ENCODE results near the gene RASSF8.
A peak's percentile ranks its signal among the peaks of the same experiment; 100 is the strongest.

RASSF8 gene

DNA sequence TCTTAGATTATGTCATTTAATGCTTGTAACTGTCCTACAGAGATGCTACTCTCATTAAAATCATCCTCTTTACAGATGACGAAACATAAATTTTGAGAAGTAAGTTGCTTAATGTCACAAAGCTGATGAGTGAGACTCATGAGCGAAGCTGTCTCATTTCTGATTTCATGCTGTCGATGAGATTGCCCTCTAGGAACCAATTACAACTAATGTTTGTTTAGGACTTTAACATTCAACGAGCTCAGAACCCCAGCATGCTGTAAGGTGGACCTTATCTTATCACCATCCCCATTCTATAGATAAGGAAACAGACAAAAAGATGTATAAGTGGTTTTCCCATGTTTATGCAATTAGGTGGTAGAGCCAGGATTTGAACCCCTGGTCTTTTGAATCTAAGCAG is 143.3 kb downstream of the RASSF8 start:
- no peak for TF ChIP-seq Cebpa-rat (IDR thresholded peaks at IDR 0.05)
- Histone ChIP-seq H3K36me3 (no peaks in the 10 kb centered on the region), H3K27ac (no peak overlapping the region), H3K4me2 (no peak overlapping the region), H4K20me1 (no peaks in the 10 kb centered on the region), H3K27me3 (no peaks in the 10 kb centered on the region), H3K4me3 (no peak overlapping the region), H3K4me1 (no peaks in the 10 kb centered on the region), H3K9ac (no peak overlapping the region), H3K9me3 (replicated peaks in 1 of 11) (no peaks in the 10 kb centered on the region)

DNA sequence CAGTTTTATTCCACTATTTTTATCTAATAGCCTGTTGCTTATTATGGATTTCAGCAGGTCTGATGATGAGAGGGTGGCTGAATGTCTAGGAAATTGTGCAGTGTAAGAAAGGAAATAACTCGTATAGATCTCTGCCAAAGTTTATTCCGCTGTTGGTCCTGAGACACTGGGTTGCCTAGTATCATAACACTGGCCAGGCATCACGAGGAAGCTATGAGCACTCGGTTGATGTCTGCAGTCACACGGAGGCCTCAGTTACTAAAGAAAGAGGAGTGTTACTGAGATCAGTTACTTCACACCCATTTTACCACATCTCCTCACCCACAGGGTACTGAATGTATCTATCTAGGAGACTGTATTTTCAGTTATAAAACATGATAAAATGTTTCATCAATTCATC is 144.5 kb downstream of the RASSF8 start:
- no peaks in the 10 kb centered on the region for H3K9me3 ChIP-seq (replicated peaks in 1 of 11)

DNA sequence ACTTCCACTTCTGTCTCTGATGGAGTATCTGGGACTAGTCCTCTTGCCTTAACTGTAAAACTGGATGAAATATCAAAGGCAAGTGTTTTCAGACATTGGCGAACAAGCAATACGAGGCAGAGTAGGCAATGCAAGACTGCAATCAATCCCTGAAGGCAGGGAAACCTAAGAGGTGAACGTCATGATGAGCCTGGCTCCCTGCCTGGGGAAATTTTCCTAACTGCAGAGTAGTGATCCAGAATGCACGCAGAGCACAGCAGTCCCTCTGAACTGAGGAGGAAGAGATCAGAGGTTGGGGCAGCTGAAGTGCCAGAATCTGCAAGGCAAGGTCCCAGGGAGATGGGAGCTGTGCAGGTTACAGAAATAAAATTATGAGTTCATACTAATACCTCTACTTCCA is 147.9 kb downstream of the RASSF8 start:
- Histone ChIP-seq H3K4me3 (no peak overlapping the region), H3K9ac (no peak overlapping the region), H4K20me1 (no peaks in the 10 kb centered on the region), H3K27me3 (no peaks in the 10 kb centered on the region), H3K4me2 (no peak overlapping the region), H3K9me3 (replicated peaks in 1 of 11) (no peaks in the 10 kb centered on the region), H3K36me3 (no peaks in the 10 kb centered on the region), H3K4me1 (no peaks in the 10 kb centered on the region), H3K27ac (no peak overlapping the region)
- no peak for TF ChIP-seq Cebpa-rat (IDR thresholded peaks at IDR 0.05)

More for the DNA sequence above, 144.5 kb downstream of the RASSF8 start:
- Histone ChIP-seq H3K9ac (no peak overlapping the region), H3K4me3 (no peak overlapping the region), H3K27ac (no peak overlapping the region), H3K36me3 (no peaks in the 10 kb centered on the region), H3K27me3 (no peaks in the 10 kb centered on the region), H4K20me1 (no peaks in the 10 kb centered on the region), H3K4me2 (no peak overlapping the region), H3K4me1 (no peaks in the 10 kb centered on the region)
- no peak for TF ChIP-seq Cebpa-rat (IDR thresholded peaks at IDR 0.05)

DNA sequence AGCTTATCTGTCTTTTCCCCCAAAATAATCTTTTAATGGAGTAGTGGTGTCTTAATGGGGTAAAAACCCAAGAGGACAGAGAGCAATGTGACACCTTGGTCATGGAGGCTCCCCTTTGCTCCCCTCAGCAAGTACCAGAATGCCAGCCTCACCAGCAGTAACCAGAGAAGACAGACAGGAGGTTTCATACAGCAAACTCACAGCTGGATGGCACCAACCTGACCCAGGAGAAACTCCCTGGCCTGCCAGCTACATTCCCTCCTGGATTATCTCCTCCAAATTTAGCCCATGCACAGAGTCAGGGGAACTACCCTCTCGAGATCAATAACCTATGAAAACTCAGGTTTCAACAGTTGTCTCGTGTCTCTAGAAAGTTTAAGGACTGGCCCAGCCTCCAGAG is 150.4 kb downstream of the RASSF8 start:
- peaks cover 0 to 17% (median 14%) of the 10 kb centered on the region in 11 experiments; a peak in 15 of 22 replicates for H3K27me3 ChIP-seq
- no peak overlapping the region for H3K4me3 ChIP-seq
- H3K9ac ChIP-seq = no peak overlapping the region
- H3K36me3 ChIP-seq = no peaks in the 10 kb centered on the region
- no peak overlapping the region for H3K4me2 ChIP-seq
- H3K4me1 ChIP-seq = peaks cover 7 to 11% (median 9%) of the 10 kb centered on the region in 10 experiments
- no peak overlapping the region for H3K27ac ChIP-seq
- no peaks in the 10 kb centered on the region for H3K9me3 ChIP-seq (replicated peaks in 1 of 11)
- H4K20me1 ChIP-seq = no peaks in the 10 kb centered on the region
- TF ChIP-seq Cebpa-rat (IDR thresholded peaks at IDR 0.05) = no peak

DNA sequence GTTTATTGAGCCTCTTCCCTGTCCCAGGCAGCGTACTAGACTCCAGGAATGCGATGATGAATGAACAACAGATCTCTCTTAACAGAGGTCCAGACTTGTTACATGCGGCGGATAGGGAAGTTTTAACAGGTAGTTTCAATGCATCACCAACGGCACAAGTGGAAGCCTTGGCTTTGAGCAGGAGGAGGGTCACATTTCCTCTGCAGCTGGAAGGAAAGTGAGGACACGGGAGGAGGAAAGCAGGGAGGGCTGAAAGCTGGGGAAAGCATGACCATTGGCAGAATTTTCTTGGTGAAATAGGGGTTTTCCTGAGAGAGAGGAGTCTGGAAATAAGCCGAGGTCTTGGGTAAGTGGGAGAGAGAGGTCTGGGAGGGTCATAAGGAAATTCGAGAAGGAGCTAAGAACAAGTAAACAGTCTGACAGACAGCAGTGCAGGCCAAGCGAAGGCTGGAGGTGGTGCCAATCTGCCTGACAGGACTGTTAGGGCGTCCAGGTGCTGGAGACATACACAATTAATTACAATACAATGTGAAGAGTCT is 150.9 kb downstream of the RASSF8 start:
- H3K4me2 ChIP-seq = no peak overlapping the region
- no peaks in the 10 kb centered on the region for H3K9me3 ChIP-seq (replicated peaks in 1 of 11)
- TF ChIP-seq Cebpa-rat (IDR thresholded peaks at IDR 0.05) = no peak
- no peaks in the 10 kb centered on the region for H3K36me3 ChIP-seq
- H3K4me1 ChIP-seq = peaks cover 8 to 13% (median 10%) of the 10 kb centered on the region in 10 experiments
- no peak overlapping the region for H3K4me3 ChIP-seq
- no peaks in the 10 kb centered on the region for H4K20me1 ChIP-seq
- H3K27me3 ChIP-seq = peaks cover 0 to 22% (median 18%) of the 10 kb centered on the region in 11 experiments; a peak in 15 of 22 replicates
- H3K9ac ChIP-seq = no peak overlapping the region
- H3K27ac ChIP-seq = no peak overlapping the region

DNA sequence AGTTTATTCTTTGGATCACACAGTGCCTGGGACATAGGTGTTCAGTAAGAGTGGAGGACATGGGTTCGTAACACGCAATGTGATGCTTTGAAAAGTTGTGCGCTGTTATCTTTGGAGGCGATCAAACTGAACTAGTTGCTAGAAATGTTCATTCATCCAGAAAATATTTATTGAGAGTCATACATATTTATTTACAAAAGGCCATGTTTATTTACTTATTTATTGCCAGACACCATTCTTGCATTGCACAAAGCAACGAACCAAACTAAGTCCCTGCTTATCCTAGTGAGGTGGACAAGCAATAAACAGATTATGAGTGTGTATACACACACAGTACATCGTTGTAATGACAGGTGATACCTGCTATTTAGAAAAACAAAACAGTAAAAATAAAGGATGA is 153.8 kb downstream of the RASSF8 start:
- peaks cover 0 to 46% (median 45%) of the 10 kb centered on the region in 11 experiments; a peak in 18 of 22 replicates for H3K27me3 ChIP-seq
- H3K9me3 ChIP-seq (replicated peaks in 1 of 11) = no peaks in the 10 kb centered on the region
- no peak for TF ChIP-seq Cebpa-rat (IDR thresholded peaks at IDR 0.05)
- H3K9ac ChIP-seq = no peak overlapping the region
- H4K20me1 ChIP-seq = no peaks in the 10 kb centered on the region
- H3K4me1 ChIP-seq = peaks cover 10 to 22% (median 12%) of the 10 kb centered on the region in 10 experiments
- no peak overlapping the region for H3K4me3 ChIP-seq
- no peaks in the 10 kb centered on the region for H3K36me3 ChIP-seq
- no peak overlapping the region for H3K4me2 ChIP-seq
- H3K27ac ChIP-seq = no peak overlapping the region

DNA sequence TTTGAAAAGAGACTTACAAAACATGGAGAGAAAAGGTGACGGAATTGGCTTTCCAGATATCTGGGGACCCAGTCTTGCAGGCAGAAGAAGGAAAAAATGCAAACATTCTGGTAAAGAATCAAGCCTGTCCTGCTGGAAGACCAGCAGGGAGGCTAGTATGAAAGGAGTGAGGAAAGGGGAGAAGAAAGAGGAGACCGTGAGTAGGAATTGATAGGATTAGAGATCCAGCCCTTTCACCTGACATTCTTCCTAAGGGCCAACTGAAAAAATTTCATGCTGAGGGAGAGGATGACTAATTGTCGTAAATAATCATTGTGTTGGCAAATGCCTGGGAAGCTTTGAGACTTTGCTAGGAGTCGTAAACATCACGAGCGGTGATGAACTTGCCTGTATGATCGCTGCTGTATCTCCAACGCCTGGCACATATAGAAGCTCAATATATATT is 154.2 kb downstream of the RASSF8 start:
- no peak overlapping the region for H3K4me3 ChIP-seq
- peaks cover 0 to 51% (median 50%) of the 10 kb centered on the region in 11 experiments; a peak in 18 of 22 replicates for H3K27me3 ChIP-seq
- peaks cover 10 to 24% (median 12%) of the 10 kb centered on the region in 10 experiments for H3K4me1 ChIP-seq
- peak overlapping the region in 8 of 11 experiments; percentile 85 to 95 (median 91); a peak in 12 of 22 replicates for H3K4me2 ChIP-seq
- H3K9me3 ChIP-seq (replicated peaks in 1 of 11) = no peaks in the 10 kb centered on the region
- H4K20me1 ChIP-seq = no peaks in the 10 kb centered on the region
- no peak for TF ChIP-seq Cebpa-rat (IDR thresholded peaks at IDR 0.05)
- H3K27ac ChIP-seq = no peak overlapping the region
- no peaks in the 10 kb centered on the region for H3K36me3 ChIP-seq
- no peak overlapping the region for H3K9ac ChIP-seq

DNA sequence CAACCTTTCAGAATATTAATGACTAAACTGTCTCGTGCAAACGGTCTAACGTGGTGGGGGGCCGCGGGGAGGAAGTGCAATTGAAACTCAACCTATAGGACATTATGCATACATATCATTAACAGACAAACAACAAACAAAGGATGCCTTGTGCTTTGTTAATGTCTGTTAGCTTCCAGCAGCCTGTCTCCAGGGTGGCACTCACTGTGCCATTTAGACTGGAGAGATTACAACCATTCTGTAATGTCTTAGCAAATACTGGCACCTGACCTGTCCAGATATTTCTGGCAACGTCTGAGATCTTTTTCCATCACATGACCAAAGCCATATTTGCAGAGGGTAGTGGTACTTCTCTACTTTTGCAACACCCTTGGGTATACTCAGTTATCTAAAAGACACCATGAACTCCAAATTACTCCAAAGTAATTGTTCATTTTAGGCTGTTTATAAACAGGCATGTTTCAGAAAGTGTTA is 154.7 kb downstream of the RASSF8 start:
- Histone ChIP-seq H4K20me1 (no peaks in the 10 kb centered on the region), H3K27ac (peak overlapping the region in 1 of 11 experiments; percentile 78; a peak in 3 of 22 replicates), H3K9ac (peak overlapping the region in 1 of 11 experiments; percentile 78; a peak in 1 of 22 replicates), H3K27me3 (peaks cover 0 to 56% (median 54%) of the 10 kb centered on the region in 11 experiments; a peak in 18 of 22 replicates), H3K36me3 (no peaks in the 10 kb centered on the region), H3K4me3 (peak overlapping the region in 9 of 10 experiments; percentile 58 to 70 (median 61); a peak in 10 of 20 replicates), H3K9me3 (replicated peaks in 1 of 11) (no peaks in the 10 kb centered on the region), H3K4me1 (peaks cover 10 to 24% (median 12%) of the 10 kb centered on the region in 10 experiments), H3K4me2 (peak overlapping the region; percentile 85 to 95 (median 91))
- TF ChIP-seq Cebpa-rat (IDR thresholded peaks at IDR 0.05) = no peak

DNA sequence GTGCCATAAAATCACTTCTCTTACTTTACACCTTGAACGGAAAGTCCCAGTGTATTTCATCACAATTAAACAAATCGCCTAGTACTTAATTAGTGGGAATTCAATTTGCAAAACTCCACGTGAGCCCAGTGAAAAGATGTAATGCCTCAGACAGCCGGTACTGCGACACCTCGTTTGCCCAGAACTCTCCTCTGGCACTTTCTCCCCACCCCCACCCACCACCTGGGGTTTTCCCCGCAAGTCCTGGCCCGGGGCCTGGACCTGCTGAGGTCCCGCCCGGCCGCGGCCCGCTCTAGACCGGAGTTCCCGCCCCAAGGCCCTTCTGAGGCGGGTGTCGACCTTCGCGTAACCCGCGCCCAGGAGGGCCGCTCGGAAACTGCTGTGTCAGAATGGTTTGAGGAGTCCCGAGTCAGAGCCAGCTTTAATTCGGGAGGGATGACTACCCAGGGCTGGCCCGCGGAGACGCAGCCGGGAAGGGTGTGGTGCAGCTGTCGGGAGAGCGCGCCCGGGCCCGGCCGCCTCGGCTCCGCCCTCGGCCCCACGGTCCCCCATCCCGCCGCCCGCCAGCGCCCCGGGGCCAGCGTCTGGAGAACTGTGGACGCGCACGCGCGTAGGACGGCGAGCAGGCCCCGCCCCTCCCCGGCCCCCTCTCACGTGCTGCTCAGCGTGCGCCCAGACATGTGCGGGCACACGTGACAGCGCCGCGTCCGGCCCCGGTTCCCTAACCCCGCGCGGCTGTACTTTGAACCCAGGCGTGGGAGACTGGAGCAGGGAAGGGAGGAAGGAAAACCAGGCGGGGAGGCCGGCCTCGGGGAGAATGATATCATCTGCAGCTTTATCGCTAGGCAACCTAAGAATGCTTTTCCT is 155.6 kb downstream of the RASSF8 start:
- Histone ChIP-seq H3K9ac (peak overlapping the region; percentile 61 to 85 (median 77)), H3K27ac (peak overlapping the region; percentile 28 to 85 (median 69); a peak in 21 of 22 replicates), H3K9me3 (replicated peaks in 1 of 11) (no peaks in the 10 kb centered on the region), H3K4me3 (peak overlapping the region; percentile 53 to 70 (median 61)), H3K4me1 (peaks cover 10 to 24% (median 12%) of the 10 kb centered on the region in 10 experiments), H3K27me3 (peaks cover 0 to 64% (median 58%) of the 10 kb centered on the region in 11 experiments; a peak in 18 of 22 replicates), H4K20me1 (no peaks in the 10 kb centered on the region), H3K4me2 (peak overlapping the region; percentile 85 to 95 (median 91)), H3K36me3 (no peaks in the 10 kb centered on the region)
- TF ChIP-seq Cebpa-rat (IDR thresholded peaks at IDR 0.05) = no peak
